GM12878 (cell line): ENCODE data around the gene EHHADH. TPM values are rescaled to one million over a fixed set of nuclear protein-coding genes. Genes with fewer than 3 reads are reported as not detected.

Experiments used
- BCL11A ChIP-seq: IDR thresholded peaks from 2 replicates; pipeline ENCODE4 v1.6.1; 2011; ENCODE audit warnings: low read depth, low read length
- BRCA1 ChIP-seq: IDR thresholded peaks from 2 replicates; pipeline ENCODE4 v1.6.1; 2011; ENCODE audit warnings: low read depth, low read length, improper control_type of control experiment
- CBFB ChIP-seq: IDR thresholded peaks from 2 replicates; pipeline ENCODE4 v1.6.1; 2016; ENCODE audit warnings: antibody characterized with exemption, low read depth
- CEBPB ChIP-seq, 2 experiments: fragments of 150-350 bp in 1 of 2; IDR thresholded peaks; 2 replicates each; pipeline ENCODE4 v1.6.1; 2012 to 2014; ENCODE audit warnings: low read depth in 2 of 2, low read length in 2 of 2, borderline replicate concordance in 1 of 2, inconsistent platforms in 1 of 2
- CHD1 ChIP-seq: IDR thresholded peaks from 2 replicates; pipeline ENCODE4 v1.6.1; 2012; ENCODE audit warnings: low read depth, low read length, improper control_type of control experiment
- HDAC6 ChIP-seq: fragments of 200-600 bp; sonication (generic); IDR thresholded peaks from one replicate; pipeline ENCODE4 v1.8.0; 2017; ENCODE audit warnings: antibody characterized with exemption; ENCODE audit not compliant: unreplicated experiment
- HDGF ChIP-seq: fragments of 450-650 bp; IDR thresholded peaks from 2 replicates; pipeline ENCODE4 v1.6.1; 2016; ENCODE audit warnings: antibody characterized with exemption
- JUND ChIP-seq: IDR thresholded peaks from 2 replicates; pipeline ENCODE4 v1.6.1; 2012; ENCODE audit warnings: low read depth, mild to moderate bottlenecking, low read length, improper control_type of control experiment, moderate library complexity
- KDM1A ChIP-seq: fragments of 200-600 bp; sonication (generic); IDR thresholded peaks from 2 replicates; pipeline ENCODE4 v1.6.1; 2016; ENCODE audit warnings: borderline replicate concordance
- LARP7 ChIP-seq: fragments of 450-650 bp; IDR thresholded peaks from 2 replicates; pipeline ENCODE4 v1.6.1; 2017; ENCODE audit warnings: mild to moderate bottlenecking
- MTA2 ChIP-seq: fragments of 450-650 bp; IDR thresholded peaks from 2 replicates; pipeline ENCODE4 v1.6.1; 2016; ENCODE audit warnings: low read depth, mild to moderate bottlenecking, moderate library complexity
- PAX5 ChIP-seq: IDR thresholded peaks from 2 replicates; pipeline ENCODE4 v1.6.1; 2011; ENCODE audit warnings: low read depth, low read length, borderline replicate concordance
- RBBP5 ChIP-seq: fragments of 200-600 bp; sonication (generic); conservative IDR thresholded peaks from 2 replicates; pipeline ENCODE4 v1.6.1; 2016
- SIN3A ChIP-seq: IDR thresholded peaks from 2 replicates; pipeline ENCODE4 v1.6.1; 2012; ENCODE audit warnings: low read depth, low read length, improper control_type of control experiment
- SMAD1 ChIP-seq: fragments of 450-650 bp; IDR thresholded peaks from 2 replicates; pipeline ENCODE4 v1.6.1; 2018; ENCODE audit warnings: mild to moderate bottlenecking, low read depth; ENCODE audit not compliant: partially characterized antibody
- SP1 ChIP-seq: IDR thresholded peaks from one replicate; pipeline ENCODE4 v1.6.1; 2011; ENCODE audit warnings: low read depth, low read length
- SREBF2 ChIP-seq: IDR thresholded peaks from 2 replicates; pipeline ENCODE4 v1.6.1; 2012; ENCODE audit warnings: mild to moderate bottlenecking, low read length
- STAT1 ChIP-seq: fragments of 450-650 bp; conservative IDR thresholded peaks from 2 replicates; pipeline ENCODE4 v1.6.1; 2014; ENCODE audit warnings: antibody characterized with exemption, mild to moderate bottlenecking
- STAT3 ChIP-seq: IDR thresholded peaks from 2 replicates; pipeline ENCODE4 v1.6.1; 2011; ENCODE audit warnings: low read depth, low read length, improper control_type of control experiment
- SUPT20H ChIP-seq: IDR thresholded peaks from 2 replicates; pipeline ENCODE4 v1.6.1; 2011; ENCODE audit warnings: low read depth, mild to moderate bottlenecking, low read length, moderate library complexity, borderline replicate concordance; ENCODE audit not compliant: control insufficient read depth
- ZNF217 ChIP-seq: fragments of 450-650 bp; IDR thresholded peaks from 2 replicates; pipeline ENCODE4 v1.6.1; 2017; ENCODE audit warnings: antibody characterized with exemption, mild to moderate bottlenecking
- polyA plus RNA-seq, 11 experiments: library from polyadenylated mRNA; depleted of rRNA in 4 of 11; unstranded in 6 of 11; stranded (reverse) in 5 of 11; fragments of >200 nt; fragmentation: Nextera tagmentation in 4 of 11; fragmentation: Illumina TruSeq in 1 of 11; extraction: Ambion mirVana in 4 of 11; extraction: Trizol in 1 of 11; gene quantifications; 1 replicate in 1 of 11; 2 replicates in 10 of 11; pipeline versions ENCODE4 v1.2.1 to v1.2.3, GENCODE V29; 2011 to 2016; ENCODE audit warnings: inconsistent platforms in 2 of 11, missing spikeins in 2 of 11, low read depth in 1 of 11
- total RNA-seq, 4 experiments: library from RNA; depleted of rRNA in 3 of 4; stranded (reverse); fragments of >200 nt in 3 of 4; fragmentation: Illumina TruSeq in 1 of 4; extraction: Trizol in 1 of 4; gene quantifications; 2 replicates each; pipeline versions ENCODE4 v1.2.1 to v1.2.3, GENCODE V29; 2013 to 2021
- TF ChIP-seq, protein P1 (sequence below): fragments of 450-650 bp; IDR thresholded peaks from 2 replicates; pipeline ENCODE4 v1.6.1; 2017; ENCODE audit warnings: mild to moderate bottlenecking
- TF ChIP-seq, protein P2 (sequence below): fragments of 450-650 bp; IDR thresholded peaks from 2 replicates; pipeline ENCODE4 v1.6.1; 2017; ENCODE audit warnings: mild to moderate bottlenecking, moderate library complexity
- TF ChIP-seq, protein P3 (sequence below): fragments of 450-650 bp; IDR thresholded peaks from 2 replicates; pipeline ENCODE4 v1.6.1; 2018; ENCODE audit warnings: mild to moderate bottlenecking, low read depth, moderate library complexity; ENCODE audit not compliant: partially characterized antibody

Gene EHHADH
- total and polyA plus RNA-seq, 10 of the 15 experiments (the other 5 are each of a cell fraction or from before 2014, with no cell fraction given), result 0.96 to 8.4 (median 5.3) TPM

DNA sequence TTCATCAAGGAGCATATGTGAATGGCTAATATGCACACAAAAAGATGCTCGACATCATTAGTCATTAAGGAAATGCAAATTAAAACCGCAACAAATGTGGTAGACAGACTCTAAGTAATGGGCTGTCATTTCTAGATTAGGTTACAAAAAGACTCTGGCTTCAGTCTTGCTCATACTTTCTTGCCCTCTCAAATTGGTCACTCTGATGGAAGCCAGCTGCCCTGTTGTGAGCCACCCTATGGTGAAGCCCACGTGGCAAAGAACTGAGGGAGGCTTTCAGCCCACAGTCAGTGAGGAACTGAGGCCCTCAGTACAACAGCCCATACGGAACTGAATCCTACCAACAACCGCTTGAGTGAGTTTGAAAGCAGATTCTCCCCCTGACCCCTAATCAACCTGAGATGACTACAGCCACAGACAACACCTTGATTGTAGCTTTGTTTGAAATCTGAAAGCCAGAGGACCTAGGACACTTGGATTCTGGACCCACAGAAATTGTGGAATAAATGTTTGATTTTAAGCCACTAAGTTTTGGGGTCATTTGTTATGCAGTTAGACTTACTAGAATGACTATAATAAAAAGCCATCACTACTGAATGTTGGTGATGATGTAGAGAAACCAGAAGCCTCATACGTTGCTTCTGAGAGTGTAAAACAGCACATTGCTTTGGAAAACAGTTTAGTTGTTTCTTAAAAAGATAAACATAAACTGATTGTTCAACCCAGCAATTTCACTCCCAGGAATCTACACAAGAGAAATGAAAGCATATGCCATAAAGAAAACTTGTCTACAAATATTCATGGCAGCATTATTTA, 45.7 kb downstream of the EHHADH start (continued):
- TF ChIP-seq STAT3, result no peak
- no peak for TF ChIP-seq KDM1A
- no peak for TF ChIP-seq CHD1
- TF ChIP-seq MTA2, result peak; percentile 94
- TF ChIP-seq HDAC6, result no peak
- TF ChIP-seq HDGF, result no peak
- peak in 1 of 2 experiments; percentile 73; a peak in 1 of 4 replicates for TF ChIP-seq CEBPB (IDR thresholded peaks at IDR 0.05; ENCODE audit: borderline replicate concordance in 1 of 2, low read depth in 2 of 2, low read length in 2 of 2)
- TF ChIP-seq BRCA1, result no peak
- TF ChIP-seq PAX5, result peak; percentile 92
- peak; percentile 75 for TF ChIP-seq CBFB
- TF ChIP-seq, protein P1, sequence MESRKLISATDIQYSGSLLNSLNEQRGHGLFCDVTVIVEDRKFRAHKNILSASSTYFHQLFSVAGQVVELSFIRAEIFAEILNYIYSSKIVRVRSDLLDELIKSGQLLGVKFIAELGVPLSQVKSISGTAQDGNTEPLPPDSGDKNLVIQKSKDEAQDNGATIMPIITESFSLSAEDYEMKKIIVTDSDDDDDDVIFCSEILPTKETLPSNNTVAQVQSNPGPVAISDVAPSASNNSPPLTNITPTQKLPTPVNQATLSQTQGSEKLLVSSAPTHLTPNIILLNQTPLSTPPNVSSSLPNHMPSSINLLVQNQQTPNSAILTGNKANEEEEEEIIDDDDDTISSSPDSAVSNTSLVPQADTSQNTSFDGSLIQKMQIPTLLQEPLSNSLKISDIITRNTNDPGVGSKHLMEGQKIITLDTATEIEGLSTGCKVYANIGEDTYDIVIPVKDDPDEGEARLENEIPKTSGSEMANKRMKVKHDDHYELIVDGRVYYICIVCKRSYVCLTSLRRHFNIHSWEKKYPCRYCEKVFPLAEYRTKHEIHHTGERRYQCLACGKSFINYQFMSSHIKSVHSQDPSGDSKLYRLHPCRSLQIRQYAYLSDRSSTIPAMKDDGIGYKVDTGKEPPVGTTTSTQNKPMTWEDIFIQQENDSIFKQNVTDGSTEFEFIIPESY, result no peak
- TF ChIP-seq SREBF2, result no peak
- TF ChIP-seq, protein P2, sequence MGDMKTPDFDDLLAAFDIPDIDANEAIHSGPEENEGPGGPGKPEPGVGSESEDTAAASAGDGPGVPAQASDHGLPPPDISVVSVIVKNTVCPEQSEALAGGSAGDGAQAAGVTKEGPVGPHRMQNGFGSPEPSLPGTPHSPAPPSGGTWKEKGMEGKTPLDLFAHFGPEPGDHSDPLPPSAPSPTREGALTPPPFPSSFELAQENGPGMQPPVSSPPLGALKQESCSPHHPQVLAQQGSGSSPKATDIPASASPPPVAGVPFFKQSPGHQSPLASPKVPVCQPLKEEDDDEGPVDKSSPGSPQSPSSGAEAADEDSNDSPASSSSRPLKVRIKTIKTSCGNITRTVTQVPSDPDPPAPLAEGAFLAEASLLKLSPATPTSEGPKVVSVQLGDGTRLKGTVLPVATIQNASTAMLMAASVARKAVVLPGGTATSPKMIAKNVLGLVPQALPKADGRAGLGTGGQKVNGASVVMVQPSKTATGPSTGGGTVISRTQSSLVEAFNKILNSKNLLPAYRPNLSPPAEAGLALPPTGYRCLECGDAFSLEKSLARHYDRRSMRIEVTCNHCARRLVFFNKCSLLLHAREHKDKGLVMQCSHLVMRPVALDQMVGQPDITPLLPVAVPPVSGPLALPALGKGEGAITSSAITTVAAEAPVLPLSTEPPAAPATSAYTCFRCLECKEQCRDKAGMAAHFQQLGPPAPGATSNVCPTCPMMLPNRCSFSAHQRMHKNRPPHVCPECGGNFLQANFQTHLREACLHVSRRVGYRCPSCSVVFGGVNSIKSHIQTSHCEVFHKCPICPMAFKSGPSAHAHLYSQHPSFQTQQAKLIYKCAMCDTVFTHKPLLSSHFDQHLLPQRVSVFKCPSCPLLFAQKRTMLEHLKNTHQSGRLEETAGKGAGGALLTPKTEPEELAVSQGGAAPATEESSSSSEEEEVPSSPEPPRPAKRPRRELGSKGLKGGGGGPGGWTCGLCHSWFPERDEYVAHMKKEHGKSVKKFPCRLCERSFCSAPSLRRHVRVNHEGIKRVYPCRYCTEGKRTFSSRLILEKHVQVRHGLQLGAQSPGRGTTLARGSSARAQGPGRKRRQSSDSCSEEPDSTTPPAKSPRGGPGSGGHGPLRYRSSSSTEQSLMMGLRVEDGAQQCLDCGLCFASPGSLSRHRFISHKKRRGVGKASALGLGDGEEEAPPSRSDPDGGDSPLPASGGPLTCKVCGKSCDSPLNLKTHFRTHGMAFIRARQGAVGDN, result no peak
- no peak for TF ChIP-seq STAT1
- TF ChIP-seq SIN3A, result no peak
- TF ChIP-seq SMAD1, result no peak
- TF ChIP-seq JUND, result peak; percentile 25; the same call in 1 of the 2 replicates
- TF ChIP-seq LARP7, result no peak
- no peak for TF ChIP-seq RBBP5
- TF ChIP-seq, protein P3, sequence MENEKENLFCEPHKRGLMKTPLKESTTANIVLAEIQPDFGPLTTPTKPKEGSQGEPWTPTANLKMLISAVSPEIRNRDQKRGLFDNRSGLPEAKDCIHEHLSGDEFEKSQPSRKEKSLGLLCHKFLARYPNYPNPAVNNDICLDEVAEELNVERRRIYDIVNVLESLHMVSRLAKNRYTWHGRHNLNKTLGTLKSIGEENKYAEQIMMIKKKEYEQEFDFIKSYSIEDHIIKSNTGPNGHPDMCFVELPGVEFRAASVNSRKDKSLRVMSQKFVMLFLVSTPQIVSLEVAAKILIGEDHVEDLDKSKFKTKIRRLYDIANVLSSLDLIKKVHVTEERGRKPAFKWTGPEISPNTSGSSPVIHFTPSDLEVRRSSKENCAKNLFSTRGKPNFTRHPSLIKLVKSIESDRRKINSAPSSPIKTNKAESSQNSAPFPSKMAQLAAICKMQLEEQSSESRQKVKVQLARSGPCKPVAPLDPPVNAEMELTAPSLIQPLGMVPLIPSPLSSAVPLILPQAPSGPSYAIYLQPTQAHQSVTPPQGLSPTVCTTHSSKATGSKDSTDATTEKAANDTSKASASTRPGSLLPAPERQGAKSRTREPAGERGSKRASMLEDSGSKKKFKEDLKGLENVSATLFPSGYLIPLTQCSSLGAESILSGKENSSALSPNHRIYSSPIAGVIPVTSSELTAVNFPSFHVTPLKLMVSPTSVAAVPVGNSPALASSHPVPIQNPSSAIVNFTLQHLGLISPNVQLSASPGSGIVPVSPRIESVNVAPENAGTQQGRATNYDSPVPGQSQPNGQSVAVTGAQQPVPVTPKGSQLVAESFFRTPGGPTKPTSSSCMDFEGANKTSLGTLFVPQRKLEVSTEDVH, result no peak
- TF ChIP-seq SP1, result peak; percentile 59
- peak; percentile 90 for TF ChIP-seq BCL11A
- no peak for TF ChIP-seq SUPT20H
- peak; percentile 82 for TF ChIP-seq ZNF217
